ENCODE measurements around the gene LRCH1. TPM values are rescaled to one million over a fixed set of nuclear protein-coding genes. Genes with fewer than 3 reads are reported as not detected.

LRCH1 gene
- total RNA-seq, 1 experiment from 2014 or later, result 11.7 TPM

DNA sequence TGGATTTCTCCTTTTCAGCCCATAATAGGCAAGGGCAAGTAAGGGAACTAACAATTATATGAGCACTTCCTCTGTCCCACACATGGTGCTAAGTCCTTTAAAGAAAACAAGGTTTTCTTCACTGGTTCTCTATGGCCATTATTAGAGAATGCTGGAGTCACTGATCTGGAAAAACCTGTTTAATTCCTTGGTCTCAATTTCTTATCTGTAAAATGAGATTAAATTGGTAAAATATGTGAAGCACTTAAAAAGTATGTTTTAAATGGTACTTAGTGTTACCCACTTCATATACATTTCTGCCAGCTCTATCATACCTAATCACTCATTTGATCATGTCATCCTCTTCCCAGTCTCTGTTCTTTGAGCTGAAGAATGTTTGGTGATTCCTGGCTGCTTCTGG lies 39.4 kb downstream of the LRCH1 start:
- Mint-ChIP-seq H3K4me1 (ENCODE audit: low read depth, unreplicated experiment) (peaks cover 37% of the 10 kb centered on the region), H3K9me3 (ENCODE audit: low read depth, unreplicated experiment) (no peaks in the 10 kb centered on the region), H3K36me3 (ENCODE audit: insufficient read depth, unreplicated experiment) (no peaks in the 10 kb centered on the region), H3K4me3 (ENCODE audit: low read depth, unreplicated experiment) (no peak overlapping the region), H3K27ac (ENCODE audit: unreplicated experiment) (peak overlapping the region; percentile 4), H3K27me3 (ENCODE audit: unreplicated experiment) (no peaks in the 10 kb centered on the region)
- no TSS peak for BruUV-seq (replicated peaks)
- intact Hi-C loops (cut with micrococcal nuclease; ENCODE audit: unreplicated experiment), result no loop called here
- no peak for DNase-seq
- TF ChIP-seq, protein P1, sequence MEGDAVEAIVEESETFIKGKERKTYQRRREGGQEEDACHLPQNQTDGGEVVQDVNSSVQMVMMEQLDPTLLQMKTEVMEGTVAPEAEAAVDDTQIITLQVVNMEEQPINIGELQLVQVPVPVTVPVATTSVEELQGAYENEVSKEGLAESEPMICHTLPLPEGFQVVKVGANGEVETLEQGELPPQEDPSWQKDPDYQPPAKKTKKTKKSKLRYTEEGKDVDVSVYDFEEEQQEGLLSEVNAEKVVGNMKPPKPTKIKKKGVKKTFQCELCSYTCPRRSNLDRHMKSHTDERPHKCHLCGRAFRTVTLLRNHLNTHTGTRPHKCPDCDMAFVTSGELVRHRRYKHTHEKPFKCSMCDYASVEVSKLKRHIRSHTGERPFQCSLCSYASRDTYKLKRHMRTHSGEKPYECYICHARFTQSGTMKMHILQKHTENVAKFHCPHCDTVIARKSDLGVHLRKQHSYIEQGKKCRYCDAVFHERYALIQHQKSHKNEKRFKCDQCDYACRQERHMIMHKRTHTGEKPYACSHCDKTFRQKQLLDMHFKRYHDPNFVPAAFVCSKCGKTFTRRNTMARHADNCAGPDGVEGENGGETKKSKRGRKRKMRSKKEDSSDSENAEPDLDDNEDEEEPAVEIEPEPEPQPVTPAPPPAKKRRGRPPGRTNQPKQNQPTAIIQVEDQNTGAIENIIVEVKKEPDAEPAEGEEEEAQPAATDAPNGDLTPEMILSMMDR (IDR thresholded peaks at IDR 0.05; ENCODE audit: unreplicated experiment), result no peak
- CTCF ChIA-PET, result interaction anchor here (1.7 kb wide), 1 partner anchor 129 kb away, joined by 3 read pairs; no protein-coding TSS in a partner anchor

DNA sequence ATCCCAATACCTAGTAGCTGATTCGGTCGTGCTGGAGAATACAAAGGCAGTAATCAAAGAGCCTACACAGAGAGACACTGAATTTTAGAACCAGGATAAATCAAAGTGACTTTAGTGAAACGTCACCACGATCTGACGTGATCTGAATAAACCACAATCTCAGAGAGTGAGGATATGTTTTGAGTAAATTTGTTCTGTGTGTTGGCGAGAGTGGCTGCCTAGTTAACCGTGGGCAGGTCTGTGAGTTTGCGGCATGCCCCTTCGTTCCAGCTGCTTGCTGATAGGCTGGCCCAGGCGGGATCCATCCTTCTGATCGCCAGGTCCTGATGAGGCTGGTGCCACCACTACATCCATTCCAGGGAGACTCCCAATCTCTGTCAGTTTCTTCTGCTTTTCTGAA lies 40.4 kb downstream of the LRCH1 start:
- no peaks in the 10 kb centered on the region for H3K9me3 Mint-ChIP-seq (ENCODE audit: low read depth, unreplicated experiment)
- H3K4me3 Mint-ChIP-seq (ENCODE audit: low read depth, unreplicated experiment), result no peak overlapping the region
- DNase-seq, result no peak
- TF ChIP-seq, protein P1 (IDR thresholded peaks at IDR 0.05; ENCODE audit: unreplicated experiment), result no peak
- H3K4me1 Mint-ChIP-seq (ENCODE audit: low read depth, unreplicated experiment), result peaks cover 33% of the 10 kb centered on the region
- no TSS peak for BruUV-seq (replicated peaks)
- H3K27me3 Mint-ChIP-seq (ENCODE audit: unreplicated experiment), result no peaks in the 10 kb centered on the region
- intact Hi-C loops (cut with micrococcal nuclease; ENCODE audit: unreplicated experiment), result no loop called here
- CTCF ChIA-PET, result no interaction called here
- H3K27ac Mint-ChIP-seq (ENCODE audit: unreplicated experiment), result no peak overlapping the region
- no peaks in the 10 kb centered on the region for H3K36me3 Mint-ChIP-seq (ENCODE audit: insufficient read depth, unreplicated experiment)

DNA sequence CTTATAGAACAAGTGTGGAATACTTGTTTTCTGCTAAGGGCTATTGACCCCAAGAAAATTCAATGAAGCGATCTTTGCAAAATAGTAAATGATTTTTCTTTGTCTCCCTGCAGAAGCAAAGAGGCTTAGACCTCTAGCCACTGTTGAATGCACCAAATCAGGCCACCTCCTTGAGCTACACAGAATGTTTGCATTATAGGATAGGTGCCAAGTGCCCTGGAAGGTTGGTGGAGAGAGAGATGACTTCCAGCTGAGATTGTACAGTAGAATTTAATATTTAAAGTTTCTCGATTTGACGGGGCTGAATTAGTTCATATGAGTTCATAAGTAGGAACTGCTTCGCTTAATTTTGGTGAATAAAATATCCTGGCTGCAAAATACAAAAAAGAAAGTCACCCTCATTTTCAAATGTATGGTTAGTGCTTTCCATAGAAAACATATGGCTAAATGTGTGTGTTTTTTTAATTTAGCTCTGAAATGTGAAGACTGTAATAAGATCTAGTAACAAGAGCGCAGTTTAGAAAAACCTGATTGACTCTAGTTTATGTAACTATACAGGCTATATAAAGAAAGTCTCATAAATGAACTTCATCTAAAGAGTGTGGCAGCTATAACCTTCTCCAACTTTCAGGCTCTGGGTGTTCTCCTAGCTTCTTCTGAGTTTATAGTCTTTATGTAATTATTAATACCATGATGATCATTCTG lies 41.6 kb downstream of the LRCH1 start:
- CTCF ChIA-PET, result interaction anchor here (0.6 kb wide), 1 partner anchor 41 kb away, joined by 4 read pairs; no protein-coding TSS in a partner anchor
- TF ChIP-seq, protein P1 (IDR thresholded peaks at IDR 0.05; ENCODE audit: unreplicated experiment), result no peak

DNA sequence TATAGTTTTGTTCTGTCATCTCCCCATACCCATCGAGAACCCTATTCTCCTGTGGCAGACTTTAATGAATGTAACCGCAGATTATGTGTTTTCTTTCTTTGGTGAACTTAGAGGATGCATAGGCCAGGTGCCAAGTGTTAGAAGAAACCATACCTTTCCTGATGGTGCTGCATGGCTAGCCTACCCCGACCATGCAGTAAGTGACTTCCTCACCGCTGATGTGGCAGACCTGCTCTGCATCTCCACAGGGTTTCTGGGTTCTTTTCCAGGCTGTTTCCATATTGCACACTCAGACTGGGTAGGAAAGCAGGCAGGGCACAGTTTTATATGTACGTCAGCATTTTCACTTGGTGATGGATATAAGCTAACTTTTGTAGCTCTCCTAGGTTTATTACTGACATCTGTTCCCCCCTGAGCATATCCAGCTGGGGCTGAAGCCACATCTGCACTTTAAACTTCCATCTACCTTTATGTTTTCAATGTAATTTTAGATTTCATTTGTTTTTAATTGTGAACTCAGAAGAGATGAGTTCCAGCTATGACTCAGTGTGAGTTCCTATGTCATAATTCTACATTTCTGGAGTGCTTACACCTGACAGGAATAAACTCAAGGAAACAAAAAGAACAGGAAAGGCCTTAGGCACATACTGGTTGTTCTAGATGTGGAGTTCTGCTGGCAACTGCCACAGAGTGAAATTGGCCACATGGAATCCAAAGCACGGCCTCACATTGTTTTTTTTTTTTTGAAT lies 42.3 kb downstream of the LRCH1 start:
- intact Hi-C loops (cut with micrococcal nuclease; ENCODE audit: unreplicated experiment), result no loop called here
- CTCF ChIA-PET, result interaction anchor here (0.6 kb wide), 1 partner anchor 24 kb away, joined by 3 read pairs; no protein-coding TSS in a partner anchor
- DNase-seq, result no peak
- BruUV-seq (replicated peaks), result no TSS peak
- Mint-ChIP-seq H3K36me3 (ENCODE audit: insufficient read depth, unreplicated experiment) (no peaks in the 10 kb centered on the region), H3K27me3 (ENCODE audit: unreplicated experiment) (no peaks in the 10 kb centered on the region), H3K9me3 (ENCODE audit: low read depth, unreplicated experiment) (no peaks in the 10 kb centered on the region), H3K27ac (ENCODE audit: unreplicated experiment) (no peak overlapping the region), H3K4me1 (ENCODE audit: low read depth, unreplicated experiment) (peaks cover 35% of the 10 kb centered on the region), H3K4me3 (ENCODE audit: low read depth, unreplicated experiment) (no peak overlapping the region)
- TF ChIP-seq, protein P1 (IDR thresholded peaks at IDR 0.05; ENCODE audit: unreplicated experiment), result no peak

More for the DNA sequence above, 41.6 kb downstream of the LRCH1 start:
- Mint-ChIP-seq H3K9me3 (ENCODE audit: low read depth, unreplicated experiment) (no peaks in the 10 kb centered on the region), H3K27ac (ENCODE audit: unreplicated experiment) (no peak overlapping the region), H3K36me3 (ENCODE audit: insufficient read depth, unreplicated experiment) (no peaks in the 10 kb centered on the region), H3K4me3 (ENCODE audit: low read depth, unreplicated experiment) (no peak overlapping the region), H3K4me1 (ENCODE audit: low read depth, unreplicated experiment) (peaks cover 33% of the 10 kb centered on the region), H3K27me3 (ENCODE audit: unreplicated experiment) (no peaks in the 10 kb centered on the region)
- intact Hi-C loops (cut with micrococcal nuclease; ENCODE audit: unreplicated experiment), result no loop called here
- BruUV-seq (replicated peaks), result no TSS peak
- DNase-seq, result no peak
